OCI-M2 (cell line): Measurements from ENCODE around the gene RNASEH2B.

Experiments used
- DNase-seq: peaks from one replicate; lab custom pipeline; 2025; ENCODE audit not compliant: unreplicated experiment; lab: John Stamatoyannopoulos, UW

Gene RNASEH2B

GRCh38 chr13:50993934-50994333 is 84.3 kb downstream of the RNASEH2B start:
- DNase-seq = no peak

GRCh38 chr13:50994651-50995050 is 85.1 kb downstream of the RNASEH2B start:
- no peak for DNase-seq

GRCh38 chr13:50995854-50996253 is 86.3 kb downstream of the RNASEH2B start:
- DNase-seq = no peak

- DNase-seq = no peak
Measured at GRCh38 chr13:50998326-50998725, 88.7 kb downstream of the RNASEH2B start.

GRCh38 chr13:50999641-51000040 is 90.0 kb downstream of the RNASEH2B start:
- no peak for DNase-seq

- no peak for DNase-seq
Measured at GRCh38 chr13:51000061-51000460, 90.5 kb downstream of the RNASEH2B start.

GRCh38 chr13:51000571-51001260 is 91.1 kb downstream of the RNASEH2B start:
- DNase-seq = no peak

- no peak for DNase-seq
Measured at GRCh38 chr13:51001335-51001734, 91.7 kb downstream of the RNASEH2B start.

GRCh38 chr13:51002736-51003135 is 93.1 kb downstream of the RNASEH2B start:
- DNase-seq = no peak

GRCh38 chr13:51003642-51004041 is 94.1 kb downstream of the RNASEH2B start:
- DNase-seq = no peak

GRCh38 chr13:51004111-51004865 is 94.7 kb downstream of the RNASEH2B start:
- DNase-seq = no peak

GRCh38 chr13:51004918-51005460 is 95.4 kb downstream of the RNASEH2B start:
- DNase-seq = no peak

GRCh38 chr13:51005566-51005965 is 96.0 kb downstream of the RNASEH2B start:
- DNase-seq = no peak
